GM19468 (cell line): Measurements from ENCODE around the gene BARHL1.

Source experiments
- ATAC-seq: cut with Tn5 transposase; IDR thresholded peaks from one replicate; pipeline ENCODE4 v1.9.1; 2021; ENCODE audit warnings: mild to moderate bottlenecking, moderate library complexity, moderate number of reproducible peaks; ENCODE audit not compliant: unreplicated experiment; ENCODE audit errors: extremely low read depth

The BARHL1 gene

DNA sequence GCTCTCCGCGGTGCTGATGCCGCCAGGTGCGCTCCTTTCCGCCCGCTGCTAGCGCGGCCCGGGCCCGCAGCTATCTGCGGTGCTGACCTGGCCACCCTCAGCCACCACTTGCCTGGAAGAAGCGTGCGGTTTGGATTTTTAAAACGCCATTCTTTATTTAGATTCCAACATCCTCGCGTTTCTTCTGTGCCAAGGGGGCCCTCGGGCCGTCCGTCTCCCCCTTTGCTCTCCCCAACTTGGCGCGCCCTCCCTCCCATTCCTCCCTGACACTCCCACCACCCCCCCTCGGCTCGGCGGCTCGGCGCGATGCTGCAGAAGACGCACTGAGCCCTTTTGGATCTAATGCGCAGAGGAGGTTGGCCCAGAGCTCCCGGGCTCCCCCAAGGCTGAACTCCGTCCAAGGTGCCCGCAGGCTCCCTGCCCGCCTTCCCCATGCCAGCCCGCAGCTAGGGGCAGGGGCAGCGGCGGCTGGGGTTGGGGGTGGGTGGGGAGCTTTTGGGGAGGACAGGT is at the start of gene BARHL1:
TSS of gene BARHL1 (plus strand) at position 331 of the 510 bp plus-strand sequence. CDS start 192 bp downstream, outside the sequence.
- no peak for ATAC-seq

DNA sequence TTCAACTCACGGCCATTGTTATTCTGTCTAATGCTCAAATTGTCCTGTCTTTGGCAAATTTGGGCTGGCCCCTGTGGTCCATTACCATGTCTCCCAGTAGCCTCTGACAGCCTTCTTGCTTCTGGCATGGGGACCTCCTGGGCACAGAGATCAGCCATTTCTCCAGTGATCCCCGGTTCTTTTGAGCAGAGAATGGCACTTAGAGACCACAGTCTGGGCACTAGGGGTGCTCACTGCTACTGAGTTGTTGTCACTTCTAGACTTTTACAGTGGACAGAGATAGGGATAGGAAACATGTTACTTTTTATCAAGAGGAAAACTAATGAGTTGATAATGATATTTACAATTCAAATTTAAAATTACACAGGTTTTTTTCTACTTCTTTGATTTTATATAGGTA is 47.6 kb upstream of the BARHL1 start:
- ATAC-seq: no peak

DNA sequence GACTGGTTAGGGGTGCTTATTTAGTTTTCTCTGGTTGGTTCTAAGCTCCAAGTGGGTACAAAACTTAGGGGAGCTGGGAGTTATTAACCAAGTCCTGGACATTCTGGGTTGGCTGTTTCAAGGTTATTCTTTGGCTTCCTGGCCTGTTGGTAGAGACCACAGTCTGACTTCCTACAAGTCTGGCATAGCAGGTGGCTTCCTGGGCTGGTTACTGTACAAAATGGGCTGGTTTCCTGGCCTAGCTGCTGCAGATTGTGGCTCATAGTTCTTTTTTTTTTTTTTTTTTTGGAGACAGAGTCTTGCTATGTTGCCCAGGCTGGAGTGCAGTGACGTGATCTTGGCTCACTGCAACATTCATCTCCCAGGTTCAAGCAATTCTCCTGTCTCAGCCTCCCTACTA is 46.3 kb upstream of the BARHL1 start:
- no peak for ATAC-seq

DNA sequence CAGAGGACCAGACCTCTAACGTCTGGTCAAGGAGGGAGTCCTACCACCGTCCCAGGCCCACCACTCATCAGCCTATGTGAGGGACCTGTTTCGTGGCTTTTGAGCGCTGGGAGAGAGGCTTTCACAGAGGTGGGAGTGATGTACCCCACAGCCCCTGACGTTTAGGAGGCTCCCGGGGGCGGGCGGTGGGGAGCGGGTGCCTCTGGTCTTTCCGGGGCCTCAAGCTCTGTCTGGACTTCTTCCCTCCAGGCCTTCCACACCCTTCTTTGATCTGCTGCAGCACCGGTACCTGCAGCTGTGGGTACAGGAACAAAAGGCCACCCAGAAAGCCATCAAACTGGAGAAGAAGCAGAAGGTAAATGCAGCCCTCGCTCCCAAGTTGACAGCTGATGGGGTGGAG is 45.1 kb upstream of the BARHL1 start:
- no peak for ATAC-seq

DNA sequence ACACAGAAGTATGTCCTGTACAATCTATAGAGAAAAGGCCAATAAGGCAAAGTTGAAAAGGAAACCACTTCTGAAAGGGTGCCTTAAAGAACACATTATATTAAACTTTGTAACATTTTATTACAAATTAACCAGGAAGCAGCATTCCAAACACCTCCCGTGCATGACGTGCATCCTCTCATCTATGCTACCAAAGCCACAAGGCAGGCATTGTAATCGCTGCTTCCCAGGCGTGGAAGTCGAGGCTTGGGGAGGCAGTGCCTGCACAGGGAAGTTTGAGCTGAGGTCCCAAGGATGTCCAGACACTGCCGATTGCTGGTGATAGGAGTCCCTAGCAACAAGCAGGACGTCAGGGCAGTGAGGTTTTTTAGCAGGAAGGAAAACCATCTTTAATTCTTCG is 44.3 kb upstream of the BARHL1 start:
- no peak for ATAC-seq

DNA sequence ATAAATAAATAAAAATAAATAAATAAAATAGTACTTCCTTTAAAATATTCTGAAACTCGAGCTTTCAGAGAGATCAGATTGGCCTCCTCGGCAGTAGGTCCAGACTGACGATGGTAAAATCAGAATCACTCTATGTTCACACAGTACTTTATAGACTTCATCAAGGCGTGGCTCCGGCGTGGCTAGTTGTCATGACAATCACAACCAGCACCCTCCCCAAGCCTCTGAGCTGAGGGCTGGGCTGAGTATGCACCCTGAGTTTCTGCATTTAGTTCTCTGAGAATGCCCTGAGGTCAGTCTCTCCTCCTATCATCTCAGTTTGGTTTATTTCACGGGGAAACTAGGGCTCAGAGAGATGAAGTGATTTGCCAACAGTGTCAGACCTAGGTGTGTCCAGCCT is 43.3 kb upstream of the BARHL1 start:
- no peak for ATAC-seq

DNA sequence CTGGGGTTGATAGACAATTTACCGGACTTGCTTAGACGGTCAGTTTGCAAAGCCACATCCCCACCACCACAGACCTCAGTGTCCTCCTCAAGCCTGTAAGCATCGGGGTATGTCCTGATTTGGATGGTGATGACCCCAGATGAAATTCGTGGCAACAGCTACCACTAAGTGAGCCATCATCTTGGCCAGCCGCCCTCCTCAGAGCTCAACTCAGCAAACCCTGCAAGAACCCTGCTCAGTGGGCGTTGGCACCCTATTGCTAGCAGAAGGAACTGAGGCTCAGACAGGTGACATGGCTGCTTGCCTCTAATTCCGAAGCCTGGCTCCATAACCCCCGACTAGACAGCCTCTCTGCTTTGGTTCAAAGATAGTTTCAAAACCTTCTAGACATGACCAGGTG is 41.4 kb upstream of the BARHL1 start:
- no peak for ATAC-seq

DNA sequence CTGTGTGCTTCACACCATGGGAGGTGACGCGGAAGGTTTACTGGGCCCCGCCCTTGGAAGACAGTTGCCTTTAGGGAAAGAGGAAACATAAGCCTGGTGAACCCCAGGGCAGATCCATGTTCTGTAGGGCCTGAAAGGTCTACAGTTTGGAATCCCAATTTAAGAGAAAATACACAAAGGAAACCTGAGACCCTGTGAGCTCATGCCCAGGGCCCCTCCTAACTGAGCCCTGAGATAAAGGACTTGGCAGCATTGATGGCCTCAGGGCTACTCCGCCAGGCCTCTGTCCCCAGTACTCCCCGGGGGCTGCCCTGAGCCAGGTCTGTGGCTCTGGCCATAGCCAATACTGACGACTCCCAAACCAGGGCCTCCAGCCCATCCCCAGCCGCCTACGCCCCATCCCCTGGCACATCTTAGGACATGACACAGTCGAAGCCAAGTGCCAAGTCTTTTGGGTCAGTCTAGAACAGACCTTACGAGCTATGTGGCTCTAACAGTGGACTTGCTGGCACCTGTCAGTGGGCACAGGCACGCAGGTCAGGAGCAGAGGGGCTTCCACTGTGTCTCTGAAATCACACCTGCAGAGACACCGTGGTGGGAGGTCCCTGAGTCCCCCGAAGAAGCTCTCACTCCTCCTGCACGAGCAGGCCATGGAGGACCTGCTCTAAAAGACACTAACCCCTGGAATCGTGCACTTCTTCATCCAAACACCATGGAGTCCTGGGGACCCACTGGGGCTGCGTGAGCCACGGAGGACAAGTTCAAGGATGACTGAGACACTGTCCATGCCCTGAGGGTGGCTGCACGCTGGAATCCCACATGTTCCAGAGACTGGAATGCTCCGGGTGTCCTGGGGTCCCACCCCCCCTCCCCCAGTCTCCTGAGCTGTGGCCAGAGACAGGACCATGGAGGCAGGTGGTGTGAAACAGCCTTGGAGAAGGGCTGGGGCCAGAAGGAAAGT is 40.3 kb upstream of the BARHL1 start:
- ATAC-seq: no peak

DNA sequence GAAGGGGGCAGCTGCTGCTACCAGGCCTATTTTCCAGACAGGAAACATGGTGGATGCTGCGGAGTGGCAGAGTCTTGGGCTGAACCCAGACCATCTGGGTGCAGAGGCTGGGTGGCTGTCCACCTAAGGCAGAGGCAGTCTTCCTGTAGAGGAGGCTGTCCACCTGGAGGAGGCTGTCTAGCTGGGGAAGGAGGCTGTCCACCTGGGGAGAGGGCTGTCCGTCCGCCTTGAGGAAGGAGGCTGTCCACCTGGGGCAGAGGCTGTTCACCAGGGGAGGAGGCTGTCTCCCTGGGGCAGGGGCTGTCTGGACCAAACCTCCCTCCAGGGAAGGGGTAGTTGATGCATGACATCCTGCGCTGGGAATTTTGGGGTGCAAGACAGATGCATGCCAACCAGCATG is 39.2 kb upstream of the BARHL1 start:
- no peak for ATAC-seq

DNA sequence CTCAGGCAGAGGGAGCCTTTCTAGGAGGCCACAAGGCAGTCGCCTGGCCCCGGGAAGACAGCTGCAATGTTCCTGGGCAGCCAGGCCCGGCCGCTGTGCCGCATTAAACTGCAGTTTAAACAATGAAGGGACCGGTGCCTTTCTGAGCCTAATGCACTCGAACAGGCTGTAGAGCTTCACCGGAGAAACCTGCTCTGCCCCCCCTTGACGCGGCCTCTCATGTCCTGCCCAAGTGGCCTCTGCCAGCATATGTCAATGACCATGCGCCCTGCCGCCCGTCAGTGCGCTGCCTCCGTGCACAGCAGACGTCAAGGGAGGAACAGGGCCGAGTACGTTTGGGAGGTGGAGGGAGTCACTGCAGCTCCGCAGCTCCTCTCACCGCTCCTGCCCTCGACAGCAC is 38.4 kb upstream of the BARHL1 start:
- ATAC-seq: no peak

DNA sequence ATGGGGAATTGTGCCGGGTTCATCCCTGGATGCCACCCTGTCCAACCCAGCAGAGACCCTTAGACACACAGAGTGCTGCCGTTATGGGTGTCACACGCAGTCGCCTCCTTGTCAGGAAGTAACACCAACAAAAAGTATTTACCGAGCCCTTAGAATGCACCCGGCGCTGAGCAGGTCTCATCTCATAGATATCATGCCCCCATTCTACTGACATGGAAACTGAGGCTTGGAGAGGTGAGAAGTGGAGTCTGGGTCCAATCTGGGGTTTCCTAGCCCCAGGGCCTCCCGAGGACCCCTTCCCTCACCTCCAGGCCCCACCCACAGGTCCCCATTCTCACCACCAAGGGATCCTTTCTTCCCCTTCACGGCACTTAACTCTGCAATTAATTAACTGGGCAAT is 36.8 kb upstream of the BARHL1 start:
- ATAC-seq: no peak

DNA sequence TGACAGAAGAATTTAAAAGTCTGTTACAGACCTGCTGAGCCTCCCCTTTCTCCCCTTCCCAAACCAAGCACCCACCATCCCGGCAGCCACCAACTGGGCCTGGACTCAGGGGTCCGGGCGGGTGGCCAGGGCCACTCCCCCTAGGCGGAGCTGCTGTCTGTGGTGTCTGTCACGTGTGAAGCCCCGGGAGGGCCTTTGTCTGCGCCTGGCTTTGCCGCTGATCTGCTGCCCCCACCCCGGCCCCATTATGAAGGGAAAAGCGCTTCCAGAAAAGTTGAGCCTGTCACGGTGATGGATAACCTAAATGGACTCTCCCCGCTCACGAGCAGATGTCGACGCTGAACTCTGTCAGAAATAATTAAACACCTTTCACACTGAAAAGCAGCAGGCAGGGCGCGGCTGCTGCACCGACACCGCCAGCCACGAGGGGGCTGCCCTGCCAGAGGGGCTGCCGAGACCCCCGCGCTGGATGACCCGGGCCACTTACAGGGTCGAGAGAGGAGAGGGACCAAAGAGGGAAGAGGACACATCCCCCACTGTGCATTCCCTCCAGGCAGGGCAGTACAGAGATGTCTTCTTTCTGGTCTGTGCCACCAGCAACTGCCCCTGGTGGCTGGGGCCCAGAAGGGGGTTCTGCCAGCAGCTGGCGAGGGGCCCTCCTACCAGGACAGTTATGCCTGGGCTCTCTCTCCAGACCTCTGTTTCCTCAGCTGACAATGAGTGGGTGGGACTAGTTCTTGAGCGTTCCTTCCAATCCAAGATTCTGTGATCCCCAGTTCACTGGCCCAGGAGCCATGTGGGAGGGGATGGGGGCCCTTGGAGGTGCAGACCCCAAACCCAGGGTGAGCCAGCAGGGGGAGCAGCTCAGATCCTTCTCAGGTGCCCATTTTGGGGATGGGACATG is 36.0 kb upstream of the BARHL1 start:
- ATAC-seq: no peak

DNA sequence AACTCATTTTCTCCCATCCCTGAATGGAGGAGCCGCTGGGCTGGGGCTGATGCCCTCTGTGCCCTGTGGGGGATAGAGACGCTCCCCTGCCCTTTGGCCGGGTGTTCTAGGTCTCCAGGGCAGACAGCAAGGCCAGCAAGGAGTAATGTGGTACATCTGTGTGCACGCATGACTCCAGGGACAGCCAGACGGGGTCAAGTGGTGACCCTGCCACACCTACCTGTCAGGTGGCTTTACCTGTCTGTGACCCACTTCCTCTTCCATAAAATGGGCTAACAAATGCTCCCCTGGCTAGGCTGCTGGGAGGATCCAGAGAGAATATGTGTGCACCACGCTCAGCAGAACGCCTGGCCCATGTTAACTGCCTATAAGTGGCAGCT is 35.4 kb upstream of the BARHL1 start:
- no peak for ATAC-seq

DNA sequence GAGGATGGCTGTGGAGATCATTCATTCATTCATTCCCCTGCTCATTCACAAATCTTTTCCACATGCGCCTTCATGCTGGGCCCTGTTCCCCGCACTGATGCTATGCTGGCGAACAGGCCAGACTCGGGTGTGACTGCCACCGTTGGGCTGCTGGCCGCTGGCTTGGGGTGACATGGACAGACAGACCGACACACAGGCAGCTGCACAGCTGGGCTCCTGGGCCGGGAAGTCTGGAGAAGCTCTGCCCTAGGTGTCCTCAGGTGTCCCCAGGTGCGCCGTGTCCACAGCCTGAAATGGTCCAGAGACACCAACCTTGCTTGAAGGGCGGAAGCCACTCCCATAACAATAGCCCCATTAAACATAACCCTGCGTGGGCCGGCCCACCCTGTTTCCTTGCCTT is 35.0 kb upstream of the BARHL1 start:
- ATAC-seq: no peak

DNA sequence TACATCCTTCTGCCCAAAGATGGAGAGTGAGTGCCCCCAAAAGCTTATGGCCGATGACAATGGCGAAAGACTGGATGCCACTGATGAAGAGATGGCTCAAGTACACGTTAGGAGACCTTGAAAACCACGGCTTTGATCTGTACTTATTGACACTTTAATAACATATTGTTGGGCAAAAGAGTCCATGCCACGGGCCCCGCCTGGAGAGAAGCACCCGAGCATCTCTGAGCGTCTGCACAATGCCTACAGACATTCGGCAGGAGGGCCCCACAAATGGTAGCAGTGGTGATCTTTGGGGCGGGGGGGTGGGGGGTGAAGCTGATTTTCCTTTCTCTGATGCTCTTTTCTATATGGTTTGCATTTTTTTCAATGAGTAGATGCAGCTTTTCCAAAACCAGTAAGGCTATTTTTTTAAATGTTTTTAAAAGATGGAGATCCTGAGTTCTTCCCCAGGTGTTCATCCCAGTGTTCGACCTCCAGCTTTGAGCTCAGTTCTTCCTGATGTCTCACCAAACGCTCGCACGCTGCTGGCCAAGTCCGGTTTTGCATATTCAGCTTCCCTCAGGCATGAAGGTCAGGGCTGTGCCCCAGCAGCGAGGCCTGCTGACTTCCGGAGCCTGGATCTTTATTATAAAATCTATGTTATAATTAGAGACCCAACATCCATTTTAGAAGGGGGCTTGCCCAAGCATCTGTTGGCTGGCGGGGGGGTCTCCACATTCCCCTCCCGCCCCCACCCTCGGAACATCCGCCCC is 34.3 kb upstream of the BARHL1 start:
- ATAC-seq: no peak

DNA sequence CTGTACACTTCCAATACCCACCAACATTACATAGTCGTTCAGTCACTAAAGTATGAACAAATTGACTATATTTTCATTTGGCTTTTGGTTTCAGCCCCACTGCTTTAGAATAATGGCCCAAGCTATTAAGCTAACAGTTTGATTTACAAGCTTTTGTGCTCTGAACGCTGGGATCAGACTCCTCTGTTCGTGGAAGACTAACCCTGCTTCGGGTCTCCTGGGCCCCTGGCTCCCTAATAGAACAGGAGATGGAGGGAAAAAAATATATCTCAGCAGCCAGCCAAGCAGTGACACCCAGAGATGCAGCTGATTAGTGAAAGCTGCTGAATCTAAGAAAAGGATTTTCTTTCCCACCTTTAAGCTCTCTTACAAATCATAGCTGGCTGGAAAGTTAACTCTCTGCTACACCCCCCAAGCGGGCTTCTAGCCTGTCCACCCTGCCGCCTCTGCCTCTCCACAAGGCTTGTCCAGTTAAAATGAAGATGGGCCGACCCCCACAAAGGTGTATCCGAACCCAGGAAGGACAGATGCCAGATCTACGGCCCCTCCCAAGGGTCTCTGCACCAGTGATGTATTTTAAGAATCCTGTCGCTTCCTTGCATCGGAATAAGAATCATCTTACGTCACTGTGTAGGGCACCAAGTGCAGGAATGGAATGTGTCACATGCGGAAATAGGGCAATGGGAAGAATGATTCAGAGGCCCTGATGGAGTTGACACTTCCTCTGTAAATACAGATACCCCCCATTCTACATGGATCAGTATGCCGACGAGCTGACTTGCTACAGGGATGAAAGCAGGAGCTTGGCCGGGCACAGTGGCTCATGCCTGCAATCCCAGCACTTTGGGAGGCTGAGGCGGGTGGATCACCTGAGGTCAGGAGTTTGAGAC is 33.4 kb upstream of the BARHL1 start:
- no peak for ATAC-seq

DNA sequence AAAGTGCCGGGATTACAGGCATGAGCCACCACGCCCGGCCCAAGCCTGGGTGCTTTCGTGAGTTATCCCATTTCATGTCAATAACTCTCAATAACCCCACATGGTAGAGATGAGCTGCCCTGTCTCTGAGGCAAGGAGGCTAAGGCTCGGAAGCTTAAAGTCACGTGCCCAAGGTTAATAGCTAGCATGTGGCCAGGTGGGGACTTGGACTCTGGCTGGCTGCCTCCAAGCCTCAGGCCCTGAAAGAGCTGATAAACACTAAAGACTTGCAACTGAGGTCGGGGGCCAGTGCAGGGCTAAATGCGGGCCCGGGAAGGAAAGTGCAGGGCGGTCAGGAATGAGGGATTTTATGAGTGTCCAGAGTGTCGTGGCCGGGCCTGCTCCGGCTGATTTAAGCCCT is 30.9 kb upstream of the BARHL1 start:
- ATAC-seq: no peak

DNA sequence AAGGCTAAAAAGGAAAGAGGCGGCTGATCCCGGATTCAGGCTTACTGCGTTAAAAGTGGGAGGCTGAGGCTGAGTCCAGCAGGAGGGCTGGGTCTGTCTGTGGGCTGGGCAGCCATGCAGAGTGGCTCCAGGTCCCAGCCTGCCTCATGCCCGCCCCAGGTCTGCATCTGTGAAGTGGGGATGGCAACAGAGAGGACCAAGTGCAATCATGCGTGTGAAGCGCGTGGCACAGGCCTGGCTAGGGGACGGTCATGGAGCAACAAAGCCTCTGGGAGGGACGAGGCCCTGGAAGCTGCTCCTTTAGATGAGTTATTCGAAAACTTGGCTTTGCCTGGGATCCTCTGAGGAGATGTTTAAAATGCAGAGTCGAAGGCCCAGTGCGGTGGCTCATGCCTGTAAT is 30.4 kb upstream of the BARHL1 start:
- no peak for ATAC-seq

DNA sequence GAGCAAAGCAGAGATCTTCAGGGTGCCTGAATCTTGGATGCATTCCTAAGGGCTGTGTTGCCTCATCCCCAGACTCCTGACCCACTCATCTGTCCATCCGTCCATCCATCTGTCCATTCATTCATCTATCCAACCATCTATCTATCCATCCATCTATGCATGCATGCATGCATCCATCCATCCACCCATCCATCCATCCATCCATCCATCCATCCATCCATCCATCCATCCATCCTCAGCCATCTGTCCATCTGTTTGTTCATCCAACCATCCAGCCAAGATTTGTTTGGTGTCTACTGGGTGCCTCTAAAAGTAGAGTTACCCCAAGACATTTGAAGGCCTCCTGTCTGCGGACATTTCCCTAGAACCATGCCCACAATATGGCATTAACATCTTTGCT is 27.7 kb upstream of the BARHL1 start:
- no peak for ATAC-seq
